ENCODE data around the gene CD3E.

The CD3E gene

GRCh38 chr11:118325283-118325682 lies 20.8 kb downstream of the CD3E start:
- Histone ChIP-seq H3F3A (ENCODE audit: insufficient read depth) (no peaks in the 10 kb centered on the region), H3K4me2 (ENCODE audit: low read depth, low read length, poor library complexity, severe bottlenecking) (no peak overlapping the region), H3K9me3 (ENCODE audit: insufficient read depth, low read length) (no peaks in the 10 kb centered on the region), H3K9me2 (replicated peaks; ENCODE audit: insufficient read depth, low read length) (no peaks in the 10 kb centered on the region), H3K27ac (ENCODE audit: low read depth, low read length) (no peak overlapping the region), H3K27me3 (ENCODE audit: low read length) (no peaks in the 10 kb centered on the region), H3K36me3 (ENCODE audit: low read length) (no peaks in the 10 kb centered on the region), H3K4me3 (ENCODE audit: insufficient read depth, low read length, poor library complexity, severe bottlenecking) (no peak overlapping the region), H2AFZ (ENCODE audit: low read depth, low read length, severe bottlenecking) (no peak overlapping the region), H4K20me1 (ENCODE audit: low read depth, low read length) (no peaks in the 10 kb centered on the region), H3K9ac (ENCODE audit: low read length) (no peak overlapping the region), H3K79me2 (ENCODE audit: insufficient read depth, low read length) (no peaks in the 10 kb centered on the region)
- TF ChIP-seq CTCF (IDR thresholded peaks at IDR 0.05; ENCODE audit: insufficient read depth, low read length, poor library complexity, severe bottlenecking) (no peak), EZH2phosphoT487 (conservative IDR thresholded peaks at IDR 0.05; ENCODE audit: low read length) (no peak)

- H3K4me3 ChIP-seq (ENCODE audit: insufficient read depth, low read length, poor library complexity, severe bottlenecking), result no peak overlapping the region
- H3K9me3 ChIP-seq (ENCODE audit: insufficient read depth, low read length), result no peaks in the 10 kb centered on the region
- H3F3A ChIP-seq (ENCODE audit: insufficient read depth), result no peaks in the 10 kb centered on the region
- H3K9me2 ChIP-seq (replicated peaks; ENCODE audit: insufficient read depth, low read length), result no peaks in the 10 kb centered on the region
- H4K20me1 ChIP-seq (ENCODE audit: low read depth, low read length), result no peaks in the 10 kb centered on the region
- H3K79me2 ChIP-seq (ENCODE audit: insufficient read depth, low read length), result no peaks in the 10 kb centered on the region
- H3K36me3 ChIP-seq (ENCODE audit: low read length), result no peaks in the 10 kb centered on the region
- H2AFZ ChIP-seq (ENCODE audit: low read depth, low read length, severe bottlenecking), result no peak overlapping the region
- H3K27ac ChIP-seq (ENCODE audit: low read depth, low read length), result no peak overlapping the region
- no peak for TF ChIP-seq CTCF (IDR thresholded peaks at IDR 0.05; ENCODE audit: insufficient read depth, low read length, poor library complexity, severe bottlenecking)
- TF ChIP-seq EZH2phosphoT487 (conservative IDR thresholded peaks at IDR 0.05; ENCODE audit: low read length), result no peak
- H3K4me2 ChIP-seq (ENCODE audit: low read depth, low read length, poor library complexity, severe bottlenecking), result no peak overlapping the region
- H3K9ac ChIP-seq (ENCODE audit: low read length), result no peak overlapping the region
- no peaks in the 10 kb centered on the region for H3K27me3 ChIP-seq (ENCODE audit: low read length)
Observed at GRCh38 chr11:118328745-118329144, 24.2 kb downstream of the CD3E start.

GRCh38 chr11:118334745-118335144 lies 30.2 kb downstream of the CD3E start:
- H3K79me2 ChIP-seq (ENCODE audit: insufficient read depth, low read length), result no peaks in the 10 kb centered on the region
- no peak overlapping the region for H3K9ac ChIP-seq (ENCODE audit: low read length)
- no peaks in the 10 kb centered on the region for H3K36me3 ChIP-seq (ENCODE audit: low read length)
- no peaks in the 10 kb centered on the region for H3K9me3 ChIP-seq (ENCODE audit: insufficient read depth, low read length)
- H2AFZ ChIP-seq (ENCODE audit: low read depth, low read length, severe bottlenecking), result no peak overlapping the region
- no peaks in the 10 kb centered on the region for H3F3A ChIP-seq (ENCODE audit: insufficient read depth)
- H4K20me1 ChIP-seq (ENCODE audit: low read depth, low read length), result no peaks in the 10 kb centered on the region
- H3K4me3 ChIP-seq (ENCODE audit: insufficient read depth, low read length, poor library complexity, severe bottlenecking), result no peak overlapping the region
- TF ChIP-seq EZH2phosphoT487 (conservative IDR thresholded peaks at IDR 0.05; ENCODE audit: low read length) (no peak), CTCF (IDR thresholded peaks at IDR 0.05; ENCODE audit: insufficient read depth, low read length, poor library complexity, severe bottlenecking) (no peak)
- H3K27ac ChIP-seq (ENCODE audit: low read depth, low read length), result no peak overlapping the region
- H3K27me3 ChIP-seq (ENCODE audit: low read length), result no peaks in the 10 kb centered on the region
- H3K9me2 ChIP-seq (replicated peaks; ENCODE audit: insufficient read depth, low read length), result no peaks in the 10 kb centered on the region
- no peak overlapping the region for H3K4me2 ChIP-seq (ENCODE audit: low read depth, low read length, poor library complexity, severe bottlenecking)
